Measurements from ENCODE around the gene WDR64. TPM values are rescaled to one million over a fixed set of nuclear protein-coding genes. Genes with fewer than 3 reads are reported as not detected.
"Not testable (repeated sequence)": the region's sequence is repeated elsewhere in the genome, so short reads cannot be mapped to it uniquely, and the experiment has no call there.

WDR64 gene
- total and polyA plus RNA-seq, 8 donors = 0.17 to 0.33 (median 0.28) TPM; not detected in 3

GRCh38 chr1:241734533-241734932 is 82.5 kb downstream of the WDR64 start:
- H3K27ac ChIP-seq = no peak overlapping the region
- no peaks in the 10 kb centered on the region for H3K36me3 ChIP-seq
- H3K9me3 ChIP-seq = no peaks in the 10 kb centered on the region
- H3K27me3 ChIP-seq = no peaks in the 10 kb centered on the region
- no peak for DNase-seq
- ATAC-seq = no peak
- H3K4me1 ChIP-seq = no peaks in the 10 kb centered on the region
- TF ChIP-seq CTCF (IDR thresholded peaks at IDR 0.05) = no peak
- intact Hi-C loops (cut with DNase I) = no loop called here
- no peak overlapping the region for H3K4me3 ChIP-seq

DNA sequence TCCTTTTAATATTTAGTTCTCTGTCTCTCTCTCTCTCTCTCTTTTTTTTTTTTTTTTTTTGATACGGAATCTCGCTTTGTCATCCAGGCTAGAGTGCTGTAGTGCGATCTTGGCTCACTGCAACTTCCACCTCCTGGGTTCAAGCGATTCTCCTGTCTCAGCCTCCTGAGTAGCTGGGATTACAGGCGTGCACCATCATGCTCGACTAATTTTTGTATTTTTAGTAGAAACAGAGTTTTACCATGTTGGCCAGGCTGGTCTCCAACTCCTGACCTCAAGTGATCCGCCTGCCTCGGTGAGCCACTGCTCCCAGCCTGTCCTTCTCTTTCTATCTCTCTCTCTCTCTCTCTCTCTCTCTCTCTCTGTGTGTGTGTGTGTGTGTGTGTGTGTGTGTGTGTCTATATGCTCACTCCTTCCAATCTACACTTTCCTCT is 83.4 kb downstream of the WDR64 start:
- DNase-seq; H3K4me1 ChIP-seq; H3K9me3 ChIP-seq; H3K27me3 ChIP-seq; H3K27ac ChIP-seq; H3K36me3 ChIP-seq; H3K4me3 ChIP-seq; intact Hi-C loops (cut with DNase I); ATAC-seq: not testable (repeated sequence)

- ATAC-seq = no peak
- Histone ChIP-seq H3K9me3 (no peaks in the 10 kb centered on the region), H3K27ac (no peak overlapping the region), H3K27me3 (no peaks in the 10 kb centered on the region), H3K4me3 (no peak overlapping the region), H3K36me3 (no peaks in the 10 kb centered on the region), H3K4me1 (no peaks in the 10 kb centered on the region)
- DNase-seq = no peak
- TF ChIP-seq CTCF (IDR thresholded peaks at IDR 0.05) = no peak
- intact Hi-C loops (cut with DNase I) = no loop called here
Measured at GRCh38 chr1:241736387-241736786, 84.3 kb downstream of the WDR64 start.

- ATAC-seq (no peak), DNase-seq (no peak)
- intact Hi-C loops (cut with DNase I) = no loop called here
- Histone ChIP-seq H3K4me3 (no peak overlapping the region), H3K27me3 (no peaks in the 10 kb centered on the region), H3K27ac (no peak overlapping the region), H3K36me3 (no peaks in the 10 kb centered on the region), H3K9me3 (no peaks in the 10 kb centered on the region), H3K4me1 (no peaks in the 10 kb centered on the region)
- no peak for TF ChIP-seq CTCF (IDR thresholded peaks at IDR 0.05)
Measured at GRCh38 chr1:241738284-241739078, 86.4 kb downstream of the WDR64 start.

DNA sequence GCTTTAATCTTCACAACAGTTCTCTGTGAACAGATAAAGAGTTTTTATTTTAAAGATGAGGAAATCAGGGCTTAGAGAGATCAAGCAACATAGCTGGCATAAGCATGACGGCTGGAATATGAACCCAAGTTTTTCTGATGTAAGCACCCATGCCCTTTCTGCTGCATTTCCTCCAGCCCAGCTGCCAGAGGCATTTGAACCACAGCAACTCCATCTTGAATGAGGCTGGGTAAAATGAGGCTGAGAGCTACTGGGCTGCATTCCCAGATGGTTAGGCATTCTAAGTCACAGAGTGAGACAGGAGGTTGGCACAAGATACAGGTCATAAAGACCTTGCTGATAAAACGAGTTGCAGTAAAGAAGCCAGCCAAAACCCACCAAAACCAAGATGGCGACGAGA is 90.0 kb downstream of the WDR64 start:
- no peaks in the 10 kb centered on the region for H3K36me3 ChIP-seq
- H3K27ac ChIP-seq = no peak overlapping the region
- no peaks in the 10 kb centered on the region for H3K27me3 ChIP-seq
- H3K4me3 ChIP-seq = no peak overlapping the region
- no peak for ATAC-seq
- no peaks in the 10 kb centered on the region for H3K9me3 ChIP-seq
- DNase-seq = no peak
- no peak for TF ChIP-seq CTCF (IDR thresholded peaks at IDR 0.05)
- no peaks in the 10 kb centered on the region for H3K4me1 ChIP-seq
- intact Hi-C loops (cut with DNase I) = no loop called here

DNA sequence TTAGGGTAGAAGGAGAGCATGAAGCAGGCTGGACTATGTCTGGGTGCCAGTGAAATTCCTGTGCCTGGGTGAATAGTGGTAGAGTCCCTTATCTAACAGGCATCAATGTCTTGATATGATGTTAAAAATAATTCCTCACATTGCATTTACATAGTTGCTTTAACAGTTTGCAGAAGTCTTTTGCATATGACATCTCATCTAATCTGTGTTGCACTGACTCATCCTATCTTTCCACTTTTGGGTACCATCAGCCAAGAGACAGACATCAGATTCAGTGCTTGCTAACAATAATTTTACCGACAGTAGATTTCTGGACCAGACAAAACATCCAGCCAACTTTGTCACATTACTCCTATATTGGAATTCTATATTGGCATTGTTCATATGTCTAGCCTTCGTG is 92.5 kb downstream of the WDR64 start:
- TF ChIP-seq CTCF (IDR thresholded peaks at IDR 0.05) = no peak
- Histone ChIP-seq H3K27me3 (no peaks in the 10 kb centered on the region), H3K36me3 (no peaks in the 10 kb centered on the region), H3K27ac (no peak overlapping the region), H3K4me3 (no peak overlapping the region), H3K9me3 (no peaks in the 10 kb centered on the region), H3K4me1 (no peaks in the 10 kb centered on the region)
- DNase-seq (no peak), ATAC-seq (no peak)
- intact Hi-C loops (cut with DNase I) = no loop called here
